COLO668 (cell line): ENCODE results near the gene GAMT.

ENCODE experiments used
- DNase-seq: peaks from one replicate; lab custom pipeline; 2025; ENCODE audit not compliant: unreplicated experiment; lab: John Stamatoyannopoulos, UW

GAMT gene

DNA sequence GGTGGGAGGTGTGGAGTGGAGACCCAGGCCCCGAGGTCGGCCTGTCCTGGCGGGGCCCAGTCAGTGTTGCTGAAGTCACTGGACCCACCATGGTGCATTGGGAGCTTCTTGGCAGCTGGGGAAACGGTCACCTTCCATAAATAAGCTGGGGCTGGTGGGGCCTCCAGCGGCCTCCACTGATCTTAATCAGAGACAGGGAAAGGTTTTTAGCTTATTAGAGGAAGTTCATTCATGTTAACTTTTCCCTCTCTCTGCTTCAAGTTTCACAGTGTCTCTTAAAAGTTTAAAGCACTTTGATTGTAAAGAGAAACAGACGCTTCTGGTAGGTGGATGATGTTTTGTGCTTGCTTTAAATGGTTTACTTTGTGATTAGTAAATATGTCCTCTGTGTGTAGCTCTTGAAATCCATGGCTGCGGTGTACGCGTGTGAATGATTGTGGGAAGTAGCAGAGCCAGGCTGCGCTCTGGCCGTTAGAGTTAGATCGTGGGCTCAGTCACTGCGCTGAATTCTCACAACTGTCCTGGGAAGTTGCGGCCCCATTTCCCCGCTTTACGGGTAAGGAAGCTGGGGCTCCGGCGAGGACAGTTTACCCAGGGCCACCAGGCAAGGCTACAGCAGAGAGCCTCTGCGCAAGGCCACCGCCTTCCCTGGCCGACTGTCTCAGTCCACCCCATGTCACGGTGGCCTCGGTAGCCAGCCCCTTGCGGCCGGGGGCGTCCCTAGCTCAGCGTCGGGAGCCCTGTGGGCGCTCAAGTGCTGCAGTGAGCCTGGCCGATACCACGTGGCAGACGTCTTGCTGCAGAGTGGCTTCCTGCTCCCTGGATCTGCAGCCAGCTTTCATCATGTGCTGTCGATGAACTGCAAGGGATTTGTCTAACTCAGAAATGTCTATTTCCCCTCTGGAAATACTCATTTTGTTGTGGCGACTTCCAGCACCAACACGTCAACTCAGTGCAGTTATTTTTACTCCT, 34.2 kb downstream of the GAMT start:
- DNase-seq: no peak

DNA sequence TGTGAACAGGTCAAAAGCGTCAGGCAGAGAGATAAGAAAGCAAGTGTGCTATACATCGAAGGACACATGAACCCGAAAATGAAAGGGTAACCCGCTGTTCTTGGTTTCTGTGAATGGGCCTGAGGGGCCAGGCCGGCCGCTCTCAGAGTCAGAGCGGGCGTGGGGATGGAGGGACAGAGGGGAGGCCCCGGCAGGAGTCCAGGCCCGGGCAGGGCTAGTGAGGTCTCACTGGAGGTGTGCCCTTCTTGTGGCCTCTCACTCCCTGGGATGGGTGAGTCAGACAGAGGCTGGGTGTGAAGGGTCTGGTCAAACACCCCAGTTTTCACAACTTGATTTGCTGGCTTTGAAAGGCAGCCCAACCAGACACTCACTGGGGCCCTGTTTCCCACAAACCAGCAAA, 35.0 kb downstream of the GAMT start:
- DNase-seq: no peak

DNA sequence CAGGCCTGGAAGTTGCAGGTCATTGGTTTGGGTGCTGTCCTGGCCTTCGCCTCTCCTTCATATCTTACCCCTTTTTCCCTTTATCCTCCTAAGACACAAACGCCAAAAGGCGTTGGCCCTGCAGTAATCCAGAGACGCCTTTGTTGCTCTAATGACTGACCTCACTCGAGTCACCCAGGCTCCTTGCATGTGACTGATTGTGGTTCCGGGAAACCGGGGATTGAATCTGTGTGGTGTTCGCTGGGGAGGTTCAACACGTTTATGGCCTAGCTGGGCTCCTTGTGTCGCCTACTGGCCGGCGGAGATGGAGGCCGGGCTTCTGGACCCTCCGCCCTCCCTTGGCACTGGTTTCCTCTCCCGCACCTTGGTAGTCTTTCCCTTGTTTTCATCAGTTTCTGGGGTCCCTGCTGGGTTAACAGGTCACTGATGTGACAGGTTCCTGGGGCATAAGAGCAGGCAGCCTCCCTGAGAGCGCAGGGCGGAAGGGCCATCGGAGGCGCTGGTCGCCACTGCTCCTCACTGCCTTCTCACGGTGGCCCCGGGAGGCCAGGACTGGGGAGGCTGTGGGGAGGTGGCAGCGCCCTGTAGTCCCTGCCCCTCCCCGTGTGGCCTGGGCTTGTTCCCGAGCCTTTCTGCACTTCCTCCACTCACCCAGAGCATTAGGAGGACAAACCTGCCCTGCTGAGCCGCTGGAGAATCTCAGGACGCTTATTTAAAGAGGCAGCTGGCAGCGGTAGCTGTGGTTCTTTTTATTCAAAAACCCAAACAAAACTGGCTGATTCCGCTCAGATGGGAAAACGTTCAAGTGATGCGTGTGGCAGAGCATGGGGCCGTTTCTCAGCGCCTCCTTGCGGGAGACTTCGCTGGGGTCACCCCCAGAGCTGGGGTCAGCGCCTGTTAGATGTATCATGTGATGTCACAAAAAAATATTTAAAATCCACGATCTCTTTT, 35.7 kb downstream of the GAMT start:
- DNase-seq: no peak

DNA sequence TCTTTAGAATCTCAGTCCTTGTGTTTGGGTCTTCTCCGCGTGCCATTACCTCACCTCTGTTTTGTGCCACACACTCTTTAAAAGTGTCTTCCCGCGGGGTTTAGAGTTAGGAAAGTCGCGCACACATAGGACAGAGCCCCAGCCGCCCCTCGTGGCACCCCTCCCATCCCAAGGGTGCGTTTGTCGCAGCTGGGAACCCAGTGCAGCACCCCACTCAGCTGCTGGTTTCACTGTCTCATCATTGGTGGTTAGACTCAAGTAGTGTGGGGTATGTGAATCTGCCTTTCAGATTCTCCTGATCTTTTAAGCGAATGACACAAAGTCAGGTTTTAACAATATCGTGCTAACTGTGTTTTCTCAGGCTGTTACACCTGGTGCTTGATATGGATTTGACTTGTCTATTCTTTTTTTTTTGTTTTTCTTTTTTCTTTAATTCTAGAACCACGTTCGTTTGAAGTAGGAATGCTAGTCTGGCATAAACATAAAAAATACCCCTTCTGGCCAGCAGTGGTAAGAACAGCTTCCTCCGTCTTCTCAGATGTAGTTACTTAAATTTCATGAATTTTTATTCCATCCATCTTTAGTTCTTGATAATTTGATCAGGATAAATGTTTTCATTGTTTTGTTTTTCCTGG, 37.2 kb downstream of the GAMT start:
- DNase-seq: no peak

DNA sequence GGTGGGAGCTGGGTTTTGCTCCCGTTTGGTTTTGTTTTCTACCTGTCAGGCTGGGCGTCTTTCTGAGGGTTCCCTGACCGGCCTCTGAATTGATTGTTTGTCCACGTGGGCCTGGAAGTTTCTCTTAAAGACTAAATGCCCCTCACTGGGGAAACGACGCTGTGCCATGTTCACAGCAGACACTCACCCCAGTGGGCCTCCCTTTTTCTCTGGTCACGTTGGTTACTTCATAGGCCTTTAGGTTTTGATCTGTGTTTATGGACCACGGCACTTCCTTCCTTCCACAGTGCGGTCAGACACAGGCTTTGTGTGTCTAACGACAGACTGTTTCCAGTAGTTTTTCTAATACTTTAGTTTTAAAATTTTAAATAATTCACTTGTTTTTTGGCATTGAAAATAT, 37.7 kb downstream of the GAMT start:
- no peak for DNase-seq

DNA sequence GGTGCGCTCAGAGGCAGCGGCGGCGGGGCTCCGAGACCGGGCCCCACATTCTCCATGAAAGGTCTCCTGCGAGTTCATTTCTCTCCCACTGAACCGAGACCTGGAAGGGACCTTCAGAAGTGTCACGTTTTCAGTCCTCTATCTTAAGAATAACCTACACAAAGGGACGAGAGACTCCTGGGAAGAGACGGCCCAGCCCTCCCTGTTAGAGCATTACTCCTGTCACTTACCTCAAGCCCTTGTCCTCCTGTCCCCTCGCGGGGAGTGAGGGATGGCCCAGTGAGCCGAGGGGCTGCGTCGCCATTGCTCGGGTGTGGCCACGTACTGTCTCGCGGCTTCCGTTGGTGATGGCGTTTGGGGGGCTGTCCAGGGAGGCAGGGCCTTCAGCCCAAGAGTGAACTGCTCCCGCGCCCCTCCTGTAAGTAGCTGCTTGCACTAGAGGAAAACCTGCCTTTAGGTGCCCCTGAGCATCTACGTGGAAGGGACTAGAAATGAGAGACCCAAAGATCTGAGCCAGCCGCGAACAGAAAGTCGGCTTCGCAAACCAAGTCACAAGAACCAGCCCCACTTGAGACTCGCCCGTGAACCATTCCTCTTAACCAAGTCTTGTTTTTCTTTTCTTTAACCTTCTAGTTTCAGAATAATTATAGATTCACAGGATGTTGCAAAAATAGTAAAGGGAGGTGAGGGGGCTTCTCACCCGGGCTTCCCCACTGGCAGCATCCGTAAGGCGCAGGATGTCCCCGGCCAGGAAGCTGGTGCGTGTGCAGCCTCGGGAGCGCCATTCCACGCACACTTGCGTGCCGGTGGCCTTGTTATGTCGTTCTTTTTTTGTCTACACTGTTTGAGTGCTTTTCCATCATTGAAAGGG, 38.7 kb downstream of the GAMT start:
- no peak for DNase-seq

DNA sequence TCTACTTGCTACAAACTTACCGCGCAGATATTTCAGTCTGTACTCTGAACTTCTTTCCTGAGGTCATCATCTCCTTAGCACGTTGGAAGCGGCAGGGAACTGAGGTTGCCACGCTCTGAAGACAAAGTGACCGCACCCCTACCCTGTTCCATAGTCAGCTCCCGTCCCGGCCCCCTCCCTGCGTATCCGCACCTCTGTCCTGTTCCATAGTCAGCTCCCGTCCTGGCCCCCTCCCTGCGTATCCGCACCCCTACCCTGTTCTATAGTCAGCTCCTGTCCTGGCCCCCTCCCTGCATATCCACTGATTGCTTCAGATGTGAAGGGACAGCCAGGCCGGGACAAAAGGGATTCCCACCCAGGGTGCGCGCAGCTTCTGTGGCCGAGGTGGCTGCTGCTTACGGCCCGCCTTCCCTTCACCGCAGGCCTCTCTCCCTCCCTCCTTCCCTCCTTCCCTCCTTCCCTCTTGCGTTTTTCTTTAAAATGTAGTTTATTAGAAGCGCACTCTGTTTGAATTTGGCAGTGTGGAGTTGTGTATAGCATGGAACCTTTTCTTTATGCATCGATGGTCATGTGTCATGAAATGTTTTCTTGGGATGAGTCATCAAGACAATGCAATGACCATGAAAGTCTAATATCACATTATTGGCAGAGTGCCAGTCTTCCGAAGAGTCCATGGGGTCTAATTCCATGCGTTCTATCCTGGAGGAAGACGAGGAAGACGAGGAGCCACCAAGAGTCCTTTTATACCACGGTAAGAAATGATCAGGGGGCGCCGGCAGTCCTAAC, 39.5 kb downstream of the GAMT start:
- no peak for DNase-seq

DNA sequence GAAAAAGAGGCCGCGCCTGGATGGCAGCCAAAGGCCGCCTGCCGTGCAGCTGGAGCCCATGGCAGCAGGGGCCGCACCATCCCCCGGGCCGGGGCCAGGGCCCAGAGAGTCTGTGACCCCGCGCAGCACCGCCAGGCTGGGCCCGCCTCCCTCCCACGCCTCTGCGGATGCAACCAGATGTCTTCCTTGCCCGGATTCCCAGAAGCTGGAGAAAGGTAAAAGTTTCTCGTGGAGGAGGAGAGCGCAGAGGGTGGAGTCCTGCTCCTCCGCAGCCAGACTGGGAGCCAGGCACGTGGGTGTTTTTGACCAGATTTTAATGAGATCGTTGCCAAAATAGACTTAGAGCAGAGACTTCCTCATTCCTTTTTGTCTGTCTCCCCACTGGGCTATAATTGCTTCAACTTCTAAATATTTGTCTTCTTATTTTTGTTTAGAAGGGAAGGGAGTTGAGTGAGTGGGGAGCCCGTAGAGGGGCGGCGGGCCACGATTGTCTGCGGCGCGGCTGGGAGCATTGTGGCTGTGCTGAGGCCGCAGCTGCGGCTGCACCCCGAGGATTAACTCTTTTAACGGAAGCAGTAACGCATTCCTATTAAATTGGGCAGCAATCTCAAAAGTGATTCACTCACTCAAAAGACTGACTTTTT, 40.4 kb downstream of the GAMT start:
- no peak for DNase-seq

DNA sequence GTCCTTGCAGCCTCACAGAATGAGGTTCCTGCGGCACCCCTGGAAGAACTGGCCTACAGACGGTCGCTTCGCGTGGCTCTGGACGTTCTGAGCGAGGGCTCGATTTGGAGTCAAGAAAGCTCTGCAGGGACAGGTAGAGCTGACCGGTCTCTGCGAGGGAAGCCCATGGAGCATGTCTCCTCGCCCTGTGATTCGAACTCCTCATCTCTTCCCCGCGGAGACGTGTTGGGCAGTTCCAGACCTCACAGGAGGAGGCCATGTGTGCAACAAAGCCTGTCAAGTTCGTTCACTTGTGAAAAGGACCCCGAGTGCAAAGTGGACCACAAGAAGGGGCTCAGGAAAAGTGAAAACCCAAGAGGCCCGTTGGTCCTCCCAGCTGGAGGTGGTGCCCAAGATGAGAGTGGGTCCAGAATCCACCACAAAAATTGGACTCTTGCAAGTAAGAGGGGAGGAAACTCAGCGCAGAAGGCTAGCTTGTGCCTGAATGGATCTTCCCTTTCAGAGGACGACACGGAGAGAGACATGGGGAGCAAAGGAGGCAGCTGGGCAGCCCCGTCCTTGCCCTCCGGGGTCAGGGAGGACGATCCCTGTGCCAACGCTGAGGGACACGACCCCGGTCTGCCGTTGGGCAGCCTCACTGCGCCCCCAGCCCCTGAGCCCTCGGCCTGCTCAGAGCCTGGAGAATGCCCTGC, 41.1 kb downstream of the GAMT start:
- no peak for DNase-seq

DNA sequence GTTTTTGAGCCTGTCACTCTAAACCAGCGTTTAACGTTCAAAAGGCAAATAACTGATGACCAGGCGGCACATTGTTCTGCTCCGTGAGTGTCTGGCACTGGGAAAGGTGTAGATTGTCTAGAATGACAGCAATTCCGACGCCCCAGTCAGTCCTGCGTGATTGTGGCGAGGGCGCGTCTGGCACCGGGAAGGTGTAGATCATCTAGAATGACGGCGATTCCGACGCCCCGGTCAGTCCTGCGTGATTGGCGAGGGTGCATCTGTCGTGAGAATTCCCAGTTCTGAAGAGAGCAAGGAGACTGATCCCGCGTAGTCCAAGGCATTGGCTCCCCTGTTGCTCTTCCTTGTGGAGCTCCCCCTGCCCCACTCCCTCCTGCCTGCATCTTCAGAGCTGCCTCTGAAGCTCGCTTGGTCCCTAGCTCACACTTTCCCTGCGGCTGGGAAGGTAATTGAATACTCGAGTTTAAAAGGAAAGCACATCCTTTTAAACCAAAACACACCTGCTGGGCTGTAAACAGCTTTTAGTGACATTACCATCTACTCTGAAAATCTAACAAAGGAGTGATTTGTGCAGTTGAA, 43.7 kb downstream of the GAMT start:
- no peak for DNase-seq

DNA sequence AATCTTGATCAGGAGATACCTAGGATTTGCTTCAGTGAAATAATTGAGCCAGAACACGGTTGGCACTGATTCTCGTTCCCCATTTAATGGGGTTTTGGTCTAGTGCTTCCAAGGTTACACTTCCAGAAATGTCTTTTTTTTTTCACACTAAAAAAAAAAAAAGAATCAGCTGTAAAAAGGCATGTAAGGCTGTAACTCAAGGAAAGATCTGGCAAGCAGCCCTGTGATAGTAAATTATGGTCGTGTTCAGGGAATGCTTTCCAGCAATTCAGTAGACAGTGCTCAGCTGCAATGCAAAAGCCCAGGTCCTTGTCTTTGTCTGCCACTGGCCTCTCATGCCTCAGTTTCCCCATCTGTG, 44.9 kb downstream of the GAMT start:
- DNase-seq: no peak

DNA sequence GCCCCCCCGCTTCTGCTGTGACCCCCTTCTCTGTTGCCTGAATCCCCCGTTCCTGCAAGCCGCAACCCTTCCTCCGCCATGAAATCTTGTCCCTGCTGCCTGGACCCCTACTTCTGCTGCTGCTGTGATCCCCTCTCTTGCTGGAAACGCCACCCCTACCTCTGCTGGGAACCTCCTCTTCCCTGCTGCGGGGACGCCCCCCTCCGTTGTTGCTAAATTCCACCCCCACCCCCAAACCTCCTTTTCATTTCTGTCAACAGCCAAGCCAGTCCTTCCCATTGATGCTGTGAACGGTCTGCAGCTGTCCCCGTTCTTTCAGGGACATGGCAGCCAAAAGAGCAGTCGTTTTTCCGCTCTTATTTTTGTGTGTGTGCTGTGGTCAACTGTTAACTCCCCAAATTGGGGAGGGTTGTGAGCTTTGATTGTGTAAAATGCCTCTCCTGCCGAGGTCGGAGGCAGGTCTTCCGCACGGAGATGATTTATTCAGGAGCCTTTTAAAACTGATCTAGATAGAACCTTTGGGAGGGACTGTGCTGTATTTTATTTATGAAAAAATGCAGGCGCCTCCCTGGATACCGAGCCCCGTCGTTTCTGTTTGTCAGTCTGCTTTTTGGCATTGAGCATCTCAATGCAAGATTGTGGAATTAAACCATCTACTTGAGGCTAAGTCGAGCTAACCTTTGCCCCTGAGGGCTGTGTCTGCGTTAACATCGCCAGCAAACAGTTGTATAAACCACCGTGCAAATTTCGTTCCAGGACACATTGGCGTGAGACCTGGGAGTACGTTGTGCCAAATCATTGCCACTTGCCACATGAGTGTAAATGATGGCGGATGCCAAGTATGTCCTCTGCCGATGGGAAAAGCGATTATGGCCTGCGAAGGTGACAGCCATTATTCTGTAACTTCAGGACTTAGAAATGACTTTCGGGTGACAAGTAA, 45.5 kb downstream of the GAMT start:
- DNase-seq: no peak

DNA sequence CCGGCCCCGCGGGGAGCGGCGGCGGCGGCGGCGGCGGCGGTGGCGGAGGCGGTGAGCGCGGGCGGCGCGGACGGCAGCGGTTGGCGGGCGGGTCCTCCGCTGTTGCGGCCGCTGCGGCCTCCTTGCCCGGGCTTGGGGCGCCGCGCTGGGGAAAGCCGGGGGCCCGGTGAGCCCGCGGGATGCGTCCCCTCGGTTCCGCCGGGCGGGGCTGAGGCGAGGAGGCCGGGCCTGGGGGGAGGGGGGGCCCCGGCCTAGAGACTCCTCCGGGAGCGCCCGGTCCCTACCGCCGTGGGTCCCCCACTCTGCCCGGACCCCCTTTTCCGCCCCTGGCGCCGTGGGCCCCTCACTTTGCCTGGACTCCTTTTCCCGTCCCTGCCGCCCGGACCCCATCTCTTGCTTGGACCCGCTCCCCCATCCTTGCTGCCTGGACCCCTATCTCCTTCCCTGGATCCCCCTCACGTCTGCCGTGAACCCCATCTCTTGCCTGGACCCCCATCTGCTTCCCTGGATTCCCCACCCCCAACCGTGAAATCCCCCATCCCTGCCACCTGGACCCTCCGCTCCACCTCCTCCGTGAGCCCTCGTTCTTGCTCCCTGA, 46.3 kb downstream of the GAMT start:
- DNase-seq: no peak

DNA sequence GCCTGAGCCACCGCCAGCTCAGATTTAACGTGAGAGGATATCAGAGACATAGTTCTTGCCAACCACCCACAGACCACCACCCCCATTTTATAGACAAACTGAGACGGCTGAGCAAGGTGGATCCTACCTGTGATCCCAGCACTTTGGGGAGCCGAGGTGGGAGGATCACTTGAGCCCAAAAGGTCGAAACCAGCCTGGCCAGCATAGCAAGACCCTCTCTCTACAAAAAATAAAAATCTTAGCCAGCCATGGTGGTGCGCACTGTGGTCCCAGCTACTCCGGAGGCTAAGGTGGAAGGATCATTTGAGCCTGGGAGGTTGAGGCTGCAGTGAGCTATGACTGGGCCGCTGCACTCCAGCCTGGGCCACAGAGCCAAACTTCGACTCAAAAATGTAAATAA, 48.2 kb downstream of the GAMT start:
- no peak for DNase-seq

DNA sequence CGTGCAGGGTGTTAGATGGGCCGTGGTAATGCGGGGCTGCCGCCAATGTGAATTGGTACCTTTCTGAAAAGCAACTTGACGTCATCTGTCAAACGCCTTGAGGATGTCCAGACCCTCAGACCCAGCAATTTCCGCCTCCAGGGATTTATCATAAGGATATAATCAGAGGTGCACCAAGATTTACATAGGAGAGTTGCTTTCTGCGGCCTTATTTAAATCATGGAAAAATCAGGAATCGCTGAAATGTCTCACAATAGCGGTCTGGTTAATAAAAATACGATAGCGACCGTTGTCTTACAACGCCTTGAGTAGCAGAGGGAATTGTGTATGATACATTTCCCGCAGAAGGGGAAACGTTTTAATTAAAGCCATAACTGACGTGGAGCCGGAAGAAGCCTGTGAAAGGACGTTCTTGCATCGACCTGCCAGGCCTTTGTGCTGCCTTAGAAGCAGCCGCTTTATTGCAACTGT, 49.9 kb downstream of the GAMT start:
- no peak for DNase-seq

DNA sequence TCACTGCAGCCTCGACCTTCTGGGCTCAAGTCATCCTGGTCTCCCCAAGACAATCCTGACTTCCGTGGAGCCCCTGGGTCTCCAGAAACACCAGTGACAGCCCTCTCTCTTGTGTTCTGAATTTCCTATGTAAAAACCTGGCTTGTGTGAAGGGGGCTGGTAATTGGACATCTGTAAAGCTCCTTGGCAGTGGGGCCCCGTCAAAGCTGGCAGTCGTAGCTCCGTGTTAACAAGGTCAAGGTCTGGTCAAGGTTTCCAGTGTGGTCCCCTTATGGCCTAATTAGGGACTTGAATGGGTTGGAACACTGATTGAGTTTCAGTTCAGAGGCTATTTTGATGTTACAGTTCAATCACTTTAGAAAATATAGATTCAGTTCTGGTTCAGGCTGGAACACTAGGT, 50.5 kb downstream of the GAMT start:
- no peak for DNase-seq

DNA sequence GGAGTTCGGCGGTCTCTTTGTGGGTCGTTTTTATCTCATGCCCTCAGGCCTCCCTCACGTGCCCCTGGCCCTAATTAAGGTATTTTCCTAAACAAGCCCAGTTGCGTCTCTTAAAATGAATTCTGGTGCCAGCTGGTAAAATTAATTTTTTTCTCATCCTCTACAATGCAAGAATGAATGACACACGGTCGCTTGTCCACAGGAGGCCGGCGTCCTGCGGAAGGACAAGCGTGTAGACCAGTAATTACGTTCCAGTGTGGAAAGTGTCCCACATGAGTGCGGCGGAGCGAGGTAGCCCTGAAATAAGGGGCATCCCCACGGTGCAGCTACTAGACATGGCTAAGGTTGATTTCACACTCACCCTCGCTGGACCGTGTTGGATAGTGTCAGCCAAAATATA, 52.1 kb downstream of the GAMT start:
- no peak for DNase-seq
